Measurements from ENCODE around the gene KLK14. TPM values are rescaled to one million over a fixed set of nuclear protein-coding genes. Genes with fewer than 3 reads are reported as not detected.

The KLK14 gene
- total RNA-seq, 1 donor from 2014 or later, result 1.5 TPM

GRCh38 chr19:51029718-51030117 is 53.0 kb downstream of the KLK14 start:
- H3K36me3 Mint-ChIP-seq (ENCODE audit: unreplicated experiment), result peaks cover 4% of the 10 kb centered on the region
- H3K4me1 Mint-ChIP-seq (ENCODE audit: low read depth, unreplicated experiment), result peaks cover 2% of the 10 kb centered on the region
- no peak for DNase-seq
- peaks cover 9% of the 10 kb centered on the region for H3K27me3 Mint-ChIP-seq (ENCODE audit: unreplicated experiment)
- no peak overlapping the region for H3K4me3 Mint-ChIP-seq (ENCODE audit: unreplicated experiment)
- H3K9me3 Mint-ChIP-seq (ENCODE audit: unreplicated experiment), result peaks cover 4% of the 10 kb centered on the region
- TF ChIP-seq CTCF (IDR thresholded peaks at IDR 0.05; ENCODE audit: partially characterized antibody, unreplicated experiment), result no peak
- H3K27ac Mint-ChIP-seq (ENCODE audit: unreplicated experiment), result no peak overlapping the region

Other genes starting within 250 kb of the KLK14 start
- not detected for gene KLK15, start 249.3 kb downstream of the KLK14 start, total RNA-seq (ENCODE audit: unreplicated experiment)
- not detected for gene KLK3, start 228.0 kb downstream of the KLK14 start, total RNA-seq (ENCODE audit: unreplicated experiment)
- gene KLK2, start 209.4 kb downstream of the KLK14 start, total RNA-seq (ENCODE audit: unreplicated experiment), result not detected
- 0.66 TPM for gene KLK4, start 171.5 kb downstream of the KLK14 start, total RNA-seq (ENCODE audit: unreplicated experiment)
- not detected for gene KLK5, start 129.8 kb downstream of the KLK14 start, total RNA-seq (ENCODE audit: unreplicated experiment)
- gene KLK6, start 113.3 kb downstream of the KLK14 start, total RNA-seq (ENCODE audit: unreplicated experiment), result not detected
- gene KLK7, start 99.0 kb downstream of the KLK14 start, total RNA-seq (ENCODE audit: unreplicated experiment), result not detected
- not detected for gene KLK8, start 81.3 kb downstream of the KLK14 start, total RNA-seq (ENCODE audit: unreplicated experiment)
- not detected for gene KLK10, start 63.2 kb downstream of the KLK14 start, total RNA-seq (ENCODE audit: unreplicated experiment)
- not detected for gene KLK11, start 56.3 kb downstream of the KLK14 start, total RNA-seq (ENCODE audit: unreplicated experiment)
- 0.66 TPM for gene KLK12, start 47.9 kb downstream of the KLK14 start, total RNA-seq (ENCODE audit: unreplicated experiment)
- not detected for gene KLK13, start 17.8 kb downstream of the KLK14 start, total RNA-seq (ENCODE audit: unreplicated experiment)
- gene CTU1, start 25.5 kb upstream of the KLK14 start, total RNA-seq (ENCODE audit: unreplicated experiment), result 8.0 TPM
- not detected for gene SIGLEC9, start 42.0 kb upstream of the KLK14 start, total RNA-seq (ENCODE audit: unreplicated experiment)
- gene SIGLEC7, start 59.4 kb upstream of the KLK14 start, total RNA-seq (ENCODE audit: unreplicated experiment), result not detected
- gene CD33, start 142.2 kb upstream of the KLK14 start, total RNA-seq (ENCODE audit: unreplicated experiment), result not detected
- gene SIGLECL1, start 168.2 kb upstream of the KLK14 start, total RNA-seq (ENCODE audit: unreplicated experiment), result not detected
- gene IGLON5, start 228.8 kb upstream of the KLK14 start, total RNA-seq (ENCODE audit: unreplicated experiment), result 59.9 TPM